Activated CD4-positive, alpha-beta T cell treated with anti-CD3 and anti-CD28 coated beads, Interleukin-2, amount 50 U/mL, for 16 hours (primary cell): ENCODE results near the gene RRAGC.
"Not testable (repeated sequence)": the region's sequence is repeated elsewhere in the genome, so short reads cannot be mapped to it uniquely, and the experiment has no call there.

Experiments
- DNase-seq: peaks from one replicate; pipeline ENCODE4 v3.0.0-alpha.2; 2020

Gene RRAGC

DNA sequence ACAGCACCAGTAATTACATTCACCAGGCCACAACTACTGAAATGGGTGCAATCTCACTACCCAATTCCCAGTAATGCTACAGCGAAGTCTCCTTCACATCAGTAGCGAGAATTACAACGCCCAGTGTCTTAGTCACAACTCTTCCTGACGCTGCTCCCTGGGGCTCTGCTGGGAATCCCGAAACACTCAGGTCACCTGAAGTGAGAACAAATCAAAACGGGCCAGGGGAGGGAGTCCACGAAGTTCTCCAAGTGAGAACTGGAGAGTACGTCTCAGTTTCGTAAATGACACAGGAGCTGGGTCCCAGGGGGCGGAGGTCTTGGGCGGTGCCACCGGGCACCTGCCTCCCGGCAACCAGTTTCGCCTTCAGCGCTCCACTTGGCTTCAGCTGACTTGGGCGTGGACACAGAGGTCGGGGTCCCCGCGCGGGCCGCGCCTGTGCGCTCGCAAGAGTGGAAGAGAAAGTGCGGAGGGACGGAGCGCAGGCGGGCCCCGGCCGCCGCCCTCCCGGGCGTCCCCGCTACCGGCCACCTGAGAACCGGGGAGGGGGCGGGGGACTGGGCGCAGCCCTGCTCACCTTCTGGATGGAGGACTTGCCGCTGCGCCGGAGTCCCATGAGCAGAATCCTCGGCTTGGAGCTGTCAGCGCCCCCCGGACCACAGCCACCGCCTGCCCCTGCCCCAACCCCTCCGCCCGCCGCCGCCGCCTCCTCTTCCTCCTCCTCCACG lies 575 bp downstream of the RRAGC start:
- peak; percentile 59 for DNase-seq

DNA sequence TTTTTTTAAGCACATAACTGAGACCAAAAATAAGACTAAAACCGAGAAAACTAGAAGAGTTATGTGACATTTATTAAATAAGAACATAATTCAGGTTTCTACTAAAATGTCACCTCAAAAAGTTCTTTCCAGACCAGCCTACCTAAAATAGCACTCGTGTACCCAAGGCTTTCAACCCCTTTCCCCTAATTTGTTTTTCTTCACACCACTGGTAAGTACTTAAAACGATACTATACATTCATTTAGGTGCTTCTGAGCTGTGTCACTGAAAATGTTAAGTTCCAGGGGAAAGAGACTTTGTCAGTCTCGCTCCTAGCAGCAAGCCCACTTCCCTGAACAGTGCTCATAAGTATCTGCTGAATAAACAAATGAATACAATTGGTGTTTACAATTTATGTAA lies 6.8 kb downstream of the RRAGC start:
- DNase-seq = peak; percentile 86

DNA sequence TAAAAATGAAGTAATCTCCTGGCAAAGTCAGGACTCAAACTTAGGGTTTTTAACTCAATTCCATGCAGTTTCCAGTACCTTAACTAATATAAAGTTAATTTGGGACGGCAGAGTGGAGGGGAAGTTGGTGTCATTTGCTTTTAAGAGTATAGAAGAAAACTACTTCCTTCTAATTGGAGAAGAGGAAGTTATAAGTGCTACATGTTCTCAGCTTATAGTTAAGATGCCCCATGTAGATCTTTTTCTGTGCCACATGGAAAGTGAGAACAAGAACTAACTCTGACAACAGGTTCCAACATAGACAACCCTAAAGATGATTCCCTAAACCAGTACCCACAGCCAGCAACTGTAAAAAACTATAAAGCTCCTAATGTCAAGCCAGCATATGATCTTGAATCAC lies 11.5 kb downstream of the RRAGC start:
- no peak for DNase-seq

DNA sequence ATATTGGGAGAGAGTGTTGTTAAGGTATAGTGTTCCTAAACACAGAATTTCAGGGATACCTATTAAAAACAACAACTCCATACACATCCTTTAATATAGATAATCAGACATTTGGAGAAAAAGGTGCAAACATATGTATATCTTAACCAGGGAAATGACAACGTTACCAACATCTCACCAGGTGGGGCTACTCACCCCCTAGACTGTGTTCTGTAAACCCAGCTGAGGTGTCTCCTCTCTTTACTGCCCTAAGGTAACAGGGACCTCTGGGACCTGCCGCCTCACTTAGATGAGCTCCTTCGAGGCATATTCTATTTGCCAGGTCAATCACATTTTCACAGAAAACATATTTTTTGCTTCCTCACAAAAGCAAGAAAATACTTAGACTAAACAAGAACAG lies 13.4 kb downstream of the RRAGC start:
- DNase-seq = no peak

DNA sequence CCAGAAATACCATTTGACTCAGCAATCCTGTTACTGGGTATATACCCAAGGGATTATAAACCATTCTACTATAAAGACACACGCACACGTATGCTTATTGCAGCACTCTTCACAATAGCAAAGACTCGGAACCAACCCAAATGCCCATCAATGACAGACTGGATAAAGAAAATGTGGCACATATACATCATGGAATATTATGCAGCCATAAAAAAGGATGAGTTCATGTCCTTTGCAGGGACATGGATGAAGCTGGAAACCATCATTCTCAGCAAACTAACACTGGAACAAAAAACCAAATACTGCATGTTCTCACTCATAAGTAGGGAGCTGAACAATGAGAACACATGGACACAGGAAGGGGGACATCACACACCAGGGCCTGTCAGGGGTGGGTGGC lies 14.5 kb downstream of the RRAGC start:
- not testable (repeated sequence) for DNase-seq

DNA sequence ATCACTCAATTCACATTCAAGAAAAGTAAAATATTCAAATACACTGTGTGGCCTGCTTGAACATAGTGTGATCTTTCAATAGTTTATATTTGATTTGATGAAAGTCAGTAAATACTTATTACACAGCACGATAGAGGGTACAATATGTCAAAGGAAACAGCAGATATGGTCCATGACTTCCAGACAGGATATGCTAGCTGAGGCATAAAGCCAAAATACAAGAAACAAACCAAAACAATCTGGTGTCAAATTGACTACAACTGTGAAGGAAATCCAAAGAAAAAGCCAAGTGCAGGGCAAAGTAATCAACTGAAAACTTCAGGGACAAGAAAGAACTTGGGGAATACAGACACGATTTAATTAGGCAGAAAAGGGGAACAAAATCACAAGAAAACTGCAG lies 19.3 kb downstream of the RRAGC start:
- DNase-seq = no peak

DNA sequence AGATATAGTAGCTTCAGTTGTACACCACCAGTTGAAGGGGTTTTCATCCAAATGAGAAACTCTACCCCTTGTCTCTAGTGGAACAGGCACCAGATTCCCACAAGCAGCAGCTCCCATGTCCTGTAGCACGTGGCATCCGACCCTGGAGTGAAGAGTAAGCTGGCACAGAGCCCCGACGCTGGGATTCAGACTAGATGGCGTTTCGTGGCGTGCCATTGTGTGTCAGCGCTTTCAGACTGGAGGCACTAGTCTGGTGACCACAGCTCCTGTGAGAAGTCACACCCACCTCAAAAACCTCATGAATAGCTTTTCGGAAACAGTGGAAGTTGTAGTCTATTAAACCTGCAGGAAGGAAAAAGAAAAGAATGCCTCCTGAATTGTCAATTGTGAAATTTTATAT lies 20.2 kb downstream of the RRAGC start:
- DNase-seq = no peak

DNA sequence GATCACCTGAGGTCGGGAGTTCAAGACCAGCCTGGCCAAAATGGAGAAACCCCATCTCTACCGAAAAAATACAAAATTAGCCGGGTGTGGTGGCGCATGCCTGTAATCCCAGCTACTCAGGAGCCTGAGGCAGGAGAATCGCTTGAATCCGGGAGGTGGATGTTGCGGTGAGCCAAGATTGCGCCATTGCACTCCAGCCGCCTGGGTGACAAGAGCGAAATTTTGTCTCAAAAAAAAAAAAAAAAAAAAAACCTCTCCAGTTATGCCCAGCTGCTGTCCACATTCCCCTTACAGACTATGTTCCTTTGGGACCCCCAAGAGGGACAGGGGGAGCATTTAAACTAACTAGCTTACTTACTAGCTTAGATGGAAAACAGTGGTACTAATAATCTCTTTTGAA lies 23.3 kb downstream of the RRAGC start:
- DNase-seq = not testable (repeated sequence)

DNA sequence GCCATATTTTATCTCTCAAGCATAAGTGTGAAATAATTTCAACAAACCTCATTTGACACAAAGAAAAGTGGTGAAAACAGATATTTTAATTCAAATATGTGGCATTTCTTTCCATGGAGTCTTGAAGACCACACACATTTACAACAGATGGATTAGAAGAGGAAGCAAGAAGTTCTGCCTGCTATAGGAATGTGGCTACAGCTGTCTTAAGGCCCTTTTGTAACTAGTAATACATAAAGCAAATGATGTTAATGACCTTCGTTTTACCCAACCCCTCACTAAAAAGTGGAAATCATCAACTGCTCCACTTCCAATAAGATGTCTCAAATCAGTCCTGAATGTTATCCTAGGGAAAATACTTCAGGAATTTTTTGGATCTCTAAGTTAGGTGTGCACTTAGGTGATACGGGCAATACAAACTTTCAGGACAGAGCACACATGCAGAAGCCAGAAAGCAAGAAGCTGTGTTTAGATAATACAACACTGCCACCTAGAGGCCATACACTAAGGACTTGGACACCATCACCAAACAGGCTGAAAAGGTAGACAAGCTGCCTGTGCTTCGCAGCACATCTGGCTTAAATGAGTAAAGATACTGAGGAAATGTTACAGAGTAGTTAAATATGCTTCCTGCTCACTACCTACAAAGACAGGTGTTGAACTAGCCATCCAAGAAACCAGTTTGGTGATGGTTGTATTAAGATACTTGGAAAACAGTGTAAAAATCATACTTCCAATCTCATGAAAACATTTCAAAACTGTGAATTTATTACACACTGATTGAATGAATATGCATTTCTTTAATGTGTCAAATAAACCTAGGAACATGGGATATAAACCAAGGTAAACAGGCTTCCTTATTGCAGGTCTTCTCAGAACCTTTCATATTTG lies 24.4 kb downstream of the RRAGC start:
- peak; percentile 78 for DNase-seq

DNA sequence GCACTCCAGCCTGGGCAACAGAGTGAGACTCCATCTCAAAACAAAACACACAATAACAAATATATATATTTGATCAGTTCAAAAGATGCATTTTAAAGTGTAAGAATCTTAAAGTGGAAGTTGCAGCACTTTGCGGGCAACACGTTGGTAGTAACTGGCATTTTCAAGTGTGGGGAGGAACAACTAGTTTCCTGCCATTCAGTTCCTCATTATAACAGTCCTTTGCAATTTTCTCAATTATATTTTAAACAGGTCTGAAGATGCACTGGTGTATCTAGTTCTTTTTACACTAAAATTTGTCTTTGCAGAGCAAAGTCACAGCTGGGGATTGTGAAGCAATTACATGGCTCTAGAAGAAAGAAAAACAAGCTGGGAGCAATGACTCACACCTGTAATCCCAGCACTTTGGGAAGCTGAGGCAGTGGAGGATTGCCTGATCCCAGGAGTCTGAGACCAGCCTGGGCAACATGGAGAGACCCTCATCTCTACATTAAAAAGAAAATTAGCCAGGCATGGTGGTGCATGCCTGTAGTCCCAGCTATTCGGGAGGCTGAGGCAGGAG lies 25.3 kb downstream of the RRAGC start:
- no peak for DNase-seq

DNA sequence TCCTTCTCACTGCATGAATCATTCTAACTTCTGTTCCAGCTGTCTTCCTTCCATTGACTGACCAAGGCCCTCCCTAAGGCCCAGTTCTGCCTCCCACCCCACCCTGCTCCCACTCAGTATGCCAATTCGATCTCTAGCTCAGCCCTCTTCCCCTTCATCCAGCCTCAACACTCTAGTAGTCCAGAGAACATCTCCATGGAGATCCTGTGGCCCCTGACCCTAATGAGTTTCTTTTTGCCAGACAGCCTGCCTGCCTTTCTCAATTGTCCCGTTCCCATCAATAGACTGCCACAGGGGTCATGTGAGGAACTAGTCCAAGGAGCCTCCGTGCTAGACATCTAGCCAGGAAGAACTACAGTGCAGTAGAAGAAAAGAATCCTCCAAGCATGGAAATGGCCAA lies 26.4 kb downstream of the RRAGC start:
- no peak for DNase-seq

DNA sequence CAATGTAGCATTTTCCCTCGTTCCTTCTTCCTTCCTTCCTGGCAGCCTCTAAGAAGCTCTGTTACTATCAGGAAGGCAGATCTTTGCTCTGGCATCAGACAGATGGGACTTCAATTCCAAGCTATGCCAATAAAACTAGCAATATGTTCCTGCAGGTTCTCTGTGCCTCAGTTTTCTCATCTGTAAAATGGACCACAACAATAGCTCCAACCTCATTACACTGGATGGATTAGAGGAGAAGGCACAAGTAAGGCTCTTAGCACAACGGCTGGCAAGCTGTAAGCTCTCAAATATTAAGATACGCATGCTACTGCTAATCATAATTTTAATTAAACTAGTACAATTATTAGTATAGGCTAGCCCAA lies 27.2 kb downstream of the RRAGC start:
- no peak for DNase-seq

DNA sequence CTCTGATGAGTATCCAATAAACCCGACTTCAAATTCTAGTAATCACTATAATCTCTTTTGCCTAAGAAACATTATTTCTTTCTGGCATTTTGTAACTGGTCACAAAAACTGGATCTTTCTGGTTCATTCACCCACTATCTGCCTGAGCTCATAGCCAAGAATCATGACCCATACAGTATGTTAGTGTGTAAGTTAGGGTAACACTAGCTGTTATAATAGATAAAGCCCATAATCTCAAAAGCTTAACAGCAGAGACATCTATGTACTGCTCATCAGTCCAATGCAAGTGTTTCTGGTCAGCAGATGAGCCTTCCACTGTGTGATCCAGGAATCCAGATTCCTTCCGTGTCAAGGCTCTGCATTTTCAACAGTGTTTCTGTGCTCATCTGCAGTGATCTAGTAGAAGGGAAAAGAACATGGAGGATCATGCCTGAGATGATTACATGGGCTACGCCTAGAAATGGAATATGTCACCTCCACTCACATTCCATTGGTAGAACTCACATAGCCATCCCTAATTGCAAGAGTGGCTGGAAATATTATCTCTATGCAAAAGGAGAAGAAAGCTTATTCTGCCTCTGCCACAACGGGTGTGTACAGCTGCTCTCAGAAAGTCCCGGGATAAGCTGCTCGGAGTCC lies 27.7 kb downstream of the RRAGC start:
- no peak for DNase-seq

DNA sequence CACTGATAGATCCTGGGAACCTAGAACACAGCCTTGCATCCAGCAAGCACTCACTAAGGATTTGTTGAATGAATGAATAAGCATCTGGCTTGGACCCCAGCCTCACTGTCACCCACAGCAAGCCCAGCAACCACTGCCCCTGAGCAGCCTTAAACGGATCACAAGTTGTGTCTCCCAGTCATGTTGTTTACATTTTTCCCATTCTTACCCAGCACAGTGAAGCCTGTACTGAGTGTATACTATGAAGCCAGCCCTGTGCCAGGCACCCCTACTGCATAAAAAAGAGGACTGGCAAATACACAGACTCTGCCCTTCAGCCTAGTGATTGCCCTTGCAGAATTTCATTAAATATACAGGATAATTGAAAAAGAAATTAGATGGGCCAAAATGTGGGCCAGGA lies 30.2 kb downstream of the RRAGC start:
- no peak for DNase-seq

DNA sequence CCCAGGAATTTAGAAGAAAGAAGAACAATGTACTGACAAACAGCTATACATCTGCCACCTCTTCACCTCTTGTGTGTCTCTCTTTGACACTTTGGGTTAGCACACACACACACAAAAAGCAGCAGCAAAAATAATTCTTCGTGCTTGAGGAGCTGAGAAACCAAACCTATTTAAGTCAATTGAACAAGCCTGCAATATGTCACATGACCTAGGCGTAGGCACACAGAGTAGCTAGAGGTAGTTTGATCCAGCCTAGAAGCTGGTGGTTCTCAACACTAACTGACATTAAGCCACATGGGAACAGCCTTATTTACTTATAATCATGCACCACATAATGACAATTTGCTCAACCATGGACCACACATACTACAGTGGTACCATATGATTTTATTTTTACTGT lies 32.3 kb downstream of the RRAGC start:
- DNase-seq = no peak

DNA sequence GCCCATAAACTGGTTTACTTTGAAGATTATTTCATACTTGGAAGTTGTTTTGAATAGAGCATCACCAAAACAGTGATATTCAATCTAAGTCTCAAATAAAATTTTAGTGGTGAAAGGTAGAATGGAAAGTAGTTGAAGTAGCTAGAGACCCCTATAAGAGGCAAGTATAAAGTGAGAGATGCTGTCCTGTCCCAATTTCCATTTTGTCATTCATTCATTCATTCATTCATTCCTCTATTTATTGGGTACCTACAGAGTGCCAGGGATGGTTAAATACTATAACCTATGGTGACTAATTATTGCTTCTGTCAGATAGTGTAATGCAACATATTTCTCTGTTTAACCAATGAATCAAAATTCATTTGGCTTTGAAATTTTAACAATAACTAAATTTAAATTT lies 32.7 kb downstream of the RRAGC start:
- no peak for DNase-seq

DNA sequence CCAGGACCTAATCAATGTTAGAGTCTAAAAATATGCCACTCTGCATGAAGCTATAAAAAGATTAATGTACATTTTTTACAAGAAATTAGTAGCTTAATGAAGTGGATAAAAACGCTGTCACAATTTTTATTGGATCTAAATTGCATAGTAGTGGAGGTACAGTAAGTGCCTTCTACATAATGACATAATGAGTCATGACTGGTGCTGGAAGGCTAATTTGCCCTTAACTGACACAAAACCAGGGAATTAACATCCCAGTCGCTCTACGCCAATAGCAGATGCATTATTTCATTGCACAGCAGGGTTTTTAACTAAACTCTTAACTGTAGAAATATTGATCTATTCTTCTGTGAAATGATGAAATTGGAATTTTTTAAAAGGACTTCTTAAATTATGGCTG lies 33.3 kb downstream of the RRAGC start:
- DNase-seq = no peak

DNA sequence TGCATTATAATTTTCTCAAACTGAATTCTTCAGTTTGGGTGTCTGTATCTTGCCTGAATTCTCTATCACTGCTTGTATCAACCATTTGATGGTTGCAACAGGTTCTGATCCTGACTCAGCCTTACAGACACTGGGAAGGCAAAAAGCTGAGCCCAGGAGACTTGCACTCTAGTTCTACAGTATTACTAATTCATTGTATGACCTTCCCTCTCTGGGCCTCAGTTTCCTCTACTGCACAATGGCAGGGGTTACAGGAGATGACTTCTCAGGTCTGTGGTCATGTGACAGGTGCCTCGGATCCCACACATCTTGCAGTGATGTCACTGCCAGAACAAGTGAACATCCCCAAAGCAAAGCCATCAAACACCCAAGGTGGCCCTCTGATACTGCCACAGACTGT lies 38.7 kb downstream of the RRAGC start:
- no peak for DNase-seq

DNA sequence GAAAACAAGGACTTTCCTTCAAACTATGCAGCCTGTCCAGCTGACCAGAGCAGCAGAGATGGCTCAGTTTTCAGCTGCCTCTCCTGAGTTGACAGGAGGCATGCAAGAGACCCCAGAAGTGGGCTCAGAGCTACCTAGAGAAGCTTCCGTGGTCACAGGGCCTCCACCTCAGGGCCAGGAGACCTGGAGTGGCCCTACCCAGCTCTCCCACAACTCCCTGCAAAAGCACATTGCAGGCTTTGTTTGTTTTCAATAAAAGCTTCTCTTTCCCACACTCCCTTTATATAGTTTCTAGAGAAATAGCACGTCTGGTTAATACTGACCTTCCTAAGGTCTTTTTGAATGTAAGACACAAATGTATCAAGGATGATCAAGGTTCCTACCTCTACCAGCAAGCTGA lies 40.1 kb downstream of the RRAGC start:
- no peak for DNase-seq

DNA sequence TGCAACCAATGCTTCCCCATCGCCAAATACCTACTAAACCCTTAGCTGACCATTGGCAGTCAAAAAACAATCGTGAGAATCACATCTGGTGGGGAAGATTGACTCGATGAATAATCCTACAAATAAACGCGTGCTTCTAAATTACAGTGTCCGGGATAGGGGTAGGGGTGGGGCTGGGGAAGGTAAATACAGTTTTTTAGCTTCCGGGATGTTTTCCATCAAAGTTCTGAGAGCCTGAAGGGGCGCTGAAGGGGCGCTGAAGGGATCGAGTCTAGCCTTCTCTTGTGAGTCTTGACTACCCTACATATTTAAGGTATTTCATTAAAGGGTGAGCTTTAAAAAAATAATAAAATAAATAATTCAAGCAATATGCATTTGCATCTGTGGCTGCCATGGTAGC lies 40.5 kb downstream of the RRAGC start:
- DNase-seq = no peak

DNA sequence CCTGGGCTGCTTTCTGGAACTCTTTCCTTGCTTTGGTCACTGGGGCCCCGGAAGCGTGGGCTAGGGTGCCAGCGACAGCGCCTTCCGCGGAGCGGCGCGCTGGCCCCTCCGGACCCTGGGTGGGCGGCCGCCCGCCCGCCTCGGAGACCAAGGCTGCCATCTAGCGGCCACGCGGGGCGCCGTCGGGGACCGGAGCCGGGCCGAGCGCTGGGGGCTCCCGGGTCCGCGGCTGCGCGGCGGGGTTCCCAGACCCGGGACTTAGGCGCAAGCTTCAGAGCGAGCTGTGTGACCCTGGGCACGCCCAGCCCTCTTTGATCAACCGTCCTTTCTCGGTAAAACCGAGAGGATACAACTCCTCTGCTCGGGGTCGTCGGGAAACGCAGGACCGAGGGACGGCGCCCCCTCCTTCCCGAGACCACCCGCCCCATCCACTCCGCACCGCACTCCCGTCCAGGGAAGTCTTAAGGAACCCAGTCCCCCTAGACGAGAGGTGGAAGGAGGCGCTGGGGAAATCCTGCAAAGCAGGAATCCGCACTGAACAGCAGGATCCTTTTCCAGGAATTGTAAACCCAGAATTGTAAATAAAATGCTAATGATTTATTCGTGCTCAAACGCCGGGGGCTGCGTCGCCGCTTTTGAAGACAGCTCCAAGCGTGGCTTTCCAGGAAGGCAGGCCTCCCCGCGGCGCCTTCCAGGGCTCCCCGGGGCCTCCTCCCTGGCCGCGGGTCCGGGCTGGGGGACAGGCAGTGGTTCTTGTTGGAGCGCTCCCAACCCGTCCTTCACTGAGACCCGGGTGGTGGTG lies 41.2 kb downstream of the RRAGC start:
- peak; percentile 31 for DNase-seq

DNA sequence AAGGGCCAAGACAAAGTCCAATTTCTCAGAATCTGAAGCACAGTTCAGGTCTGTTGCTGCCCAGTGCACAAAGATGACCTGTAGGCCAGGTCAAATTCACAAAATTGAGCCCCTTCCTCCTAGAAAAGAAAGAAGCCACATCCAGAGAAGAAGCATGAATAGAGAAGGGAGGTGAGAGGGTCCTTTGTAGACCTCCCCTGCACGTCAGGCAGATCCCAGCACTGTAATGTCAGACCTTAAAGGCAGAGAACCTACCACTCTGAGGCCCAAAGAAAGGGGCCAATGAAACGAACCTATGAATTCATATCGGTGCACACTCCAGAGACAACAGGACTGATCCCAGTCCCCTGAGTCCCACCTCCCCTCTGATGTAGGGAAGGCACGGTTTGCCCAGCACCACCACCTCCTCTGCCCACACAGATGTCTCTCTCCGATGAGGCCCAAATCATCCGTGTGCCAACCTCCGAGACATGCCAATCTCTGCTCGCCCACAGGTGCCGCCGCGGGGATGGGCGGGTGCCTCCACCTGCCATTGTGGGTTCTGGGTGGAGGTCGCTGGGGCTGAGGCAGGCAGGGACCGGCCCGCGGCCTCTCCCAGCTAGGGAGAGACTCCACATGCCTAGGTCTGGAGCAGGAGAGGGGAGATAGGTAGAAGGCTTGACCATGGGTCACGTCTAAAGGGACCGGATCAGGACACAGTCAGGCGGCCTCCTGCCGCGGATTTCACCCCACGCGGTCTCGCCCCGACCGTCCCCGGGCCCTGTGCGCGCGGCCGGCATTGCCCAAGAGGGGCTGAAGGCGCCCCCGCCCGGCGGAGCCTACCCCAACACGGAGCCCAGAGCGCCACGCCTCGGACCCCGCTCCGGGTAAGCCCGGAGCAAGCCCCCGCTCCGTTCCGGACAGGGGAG lies 42.1 kb downstream of the RRAGC start:
- DNase-seq = no peak
